Hepatocyte (in vitro differentiated cells): ENCODE measurements around the gene TLCD2. TPM values are rescaled to one million over a fixed set of nuclear protein-coding genes. Genes with fewer than 3 reads are reported as not detected.

Source experiments
- DNase-seq: peaks from one replicate; pipeline ENCODE4 v3.0.0-alpha.2; 2016; ENCODE audit warnings: low spot score
- H2AFZ ChIP-seq: fragments of 200-600 bp; sonication (generic); 2 replicates; pipeline ENCODE4 v1.6.0; 2016; ENCODE audit warnings: antibody characterized with exemption, mild to moderate bottlenecking
- H3K27ac ChIP-seq: fragments of 200-600 bp; sonication (generic); 2 replicates; pipeline ENCODE4 v1.5.1; 2016; ENCODE audit warnings: mild to moderate bottlenecking
- H3K27me3 ChIP-seq: fragments of 200-600 bp; sonication (generic); 2 replicates; pipeline ENCODE4 v1.6.1; 2016
- H3K36me3 ChIP-seq: fragments of 200-600 bp; sonication (generic); replicated peaks from 2 replicates; pipeline ENCODE4 v1.5.1; 2016; ENCODE audit warnings: low read depth; ENCODE audit not compliant: insufficient read depth
- H3K4me1 ChIP-seq: fragments of 200-600 bp; sonication (generic); 2 replicates; pipeline ENCODE4 v1.5.1; 2016; ENCODE audit warnings: mild to moderate bottlenecking, moderate library complexity; ENCODE audit not compliant: insufficient read depth
- H3K4me2 ChIP-seq: fragments of 200-600 bp; sonication (generic); 2 replicates; pipeline ENCODE4 v1.6.0; 2016
- H3K4me3 ChIP-seq: fragments of 200-600 bp; sonication (generic); 2 replicates; pipeline ENCODE4 v1.5.1; 2016; ENCODE audit warnings: mild to moderate bottlenecking
- H3K79me2 ChIP-seq: fragments of 200-600 bp; sonication (generic); 2 replicates; pipeline ENCODE4 v1.6.0; 2017; ENCODE audit warnings: mild to moderate bottlenecking
- H3K9me2 ChIP-seq: fragments of 200-600 bp; sonication (generic); replicated peaks from 2 replicates; pipeline ENCODE4 v1.6.0; 2017; ENCODE audit warnings: mild to moderate bottlenecking; ENCODE audit not compliant: insufficient read depth
- H3K9me3 ChIP-seq: fragments of 200-600 bp; sonication (generic); 2 replicates; pipeline ENCODE4 v1.5.1; 2016; ENCODE audit warnings: low read depth, mild to moderate bottlenecking
- H4K20me1 ChIP-seq: fragments of 200-600 bp; sonication (generic); 2 replicates; pipeline ENCODE4 v1.6.0; 2016; ENCODE audit warnings: mild to moderate bottlenecking; ENCODE audit not compliant: insufficient read depth, poor library complexity, severe bottlenecking
- EZH2 ChIP-seq: fragments of 200-600 bp; sonication (generic); IDR thresholded peaks from 2 replicates; pipeline ENCODE4 v1.6.1; 2016; ENCODE audit warnings: antibody characterized with exemption, mild to moderate bottlenecking, borderline replicate concordance
- EZH2phosphoT487 ChIP-seq: fragments of 200-600 bp; sonication (generic); IDR thresholded peaks from one replicate; pipeline ENCODE4 v1.6.1; 2018; ENCODE audit warnings: antibody characterized with exemption, mild to moderate bottlenecking, low read depth, moderate library complexity; ENCODE audit not compliant: unreplicated experiment, severe bottlenecking
- WGBS: methylation state at CpG from one replicate; pipeline ENCODE4 v1.1.6; 2016; ENCODE audit warnings: low lambda C conversion rate; ENCODE audit errors: missing lambda C conversion rate; 5-methylcytosine and 5-hydroxymethylcytosine counted together
- polyA plus RNA-seq: library from polyadenylated mRNA; unstranded; fragments of >200 nt; fragmentation: Nextera tagmentation; extraction: Ambion mirVana; gene quantifications from 2 replicates; pipeline ENCODE4 v1.2.1, GENCODE V29; 2016
- total RNA-seq: library from RNA; depleted of rRNA; stranded (reverse); fragments of >200 nt; gene quantifications from 2 replicates; pipeline ENCODE4 v1.2.3, GENCODE V29; 2014
- TF ChIP-seq, protein P1 (sequence below): fragments of 200-600 bp; sonication (generic); IDR thresholded peaks from 2 replicates; pipeline ENCODE4 v1.5.1; 2016; ENCODE audit warnings: antibody characterized with exemption, mild to moderate bottlenecking; ENCODE audit not compliant: poor library complexity

TLCD2 gene
- total and polyA plus RNA-seq, 2 experiments from 2014 or later = 2.0 to 4.5 TPM

DNA sequence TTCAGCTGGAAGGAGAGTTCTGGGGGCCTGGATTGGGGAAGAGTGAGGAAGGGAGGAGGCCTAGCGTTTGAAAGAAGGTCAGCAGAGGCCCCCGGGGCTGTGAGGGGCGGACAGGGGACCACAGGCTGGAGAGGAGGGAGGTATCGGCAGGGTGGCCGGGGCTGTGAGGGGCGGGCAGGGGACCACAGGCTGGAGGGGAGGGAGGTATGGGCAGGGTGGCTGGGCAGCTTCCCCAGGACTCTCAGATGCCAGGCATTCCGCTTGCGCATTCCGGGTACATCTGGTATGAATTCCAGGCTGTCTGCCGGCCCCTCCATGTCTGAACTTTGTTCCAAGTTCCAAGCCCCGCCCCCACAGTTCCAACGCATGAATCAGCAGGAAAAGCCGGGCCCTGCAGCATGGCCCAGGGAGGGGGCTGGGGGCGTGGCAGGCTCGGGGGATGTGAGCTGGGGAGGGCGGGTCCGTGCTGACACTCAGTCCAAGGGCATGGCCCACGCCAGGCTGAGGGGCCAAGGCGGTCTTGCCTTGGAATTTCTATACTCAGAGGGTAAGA is 4.3 kb upstream of the TLCD2 start:
- H3K36me3 ChIP-seq = no peaks in the 10 kb centered on the region
- peaks cover 38% of the 10 kb centered on the region for H4K20me1 ChIP-seq
- under 1% methylated on average over 15 of the region's 19 CpGs for WGBS
- H3K4me3 ChIP-seq = peak overlapping the region; percentile 41
- TF ChIP-seq, protein P1, sequence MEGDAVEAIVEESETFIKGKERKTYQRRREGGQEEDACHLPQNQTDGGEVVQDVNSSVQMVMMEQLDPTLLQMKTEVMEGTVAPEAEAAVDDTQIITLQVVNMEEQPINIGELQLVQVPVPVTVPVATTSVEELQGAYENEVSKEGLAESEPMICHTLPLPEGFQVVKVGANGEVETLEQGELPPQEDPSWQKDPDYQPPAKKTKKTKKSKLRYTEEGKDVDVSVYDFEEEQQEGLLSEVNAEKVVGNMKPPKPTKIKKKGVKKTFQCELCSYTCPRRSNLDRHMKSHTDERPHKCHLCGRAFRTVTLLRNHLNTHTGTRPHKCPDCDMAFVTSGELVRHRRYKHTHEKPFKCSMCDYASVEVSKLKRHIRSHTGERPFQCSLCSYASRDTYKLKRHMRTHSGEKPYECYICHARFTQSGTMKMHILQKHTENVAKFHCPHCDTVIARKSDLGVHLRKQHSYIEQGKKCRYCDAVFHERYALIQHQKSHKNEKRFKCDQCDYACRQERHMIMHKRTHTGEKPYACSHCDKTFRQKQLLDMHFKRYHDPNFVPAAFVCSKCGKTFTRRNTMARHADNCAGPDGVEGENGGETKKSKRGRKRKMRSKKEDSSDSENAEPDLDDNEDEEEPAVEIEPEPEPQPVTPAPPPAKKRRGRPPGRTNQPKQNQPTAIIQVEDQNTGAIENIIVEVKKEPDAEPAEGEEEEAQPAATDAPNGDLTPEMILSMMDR = no peak
- TF ChIP-seq EZH2 (no peak), EZH2phosphoT487 (no peak)
- no peaks in the 10 kb centered on the region for H3K27me3 ChIP-seq
- H3K9me2 ChIP-seq = no peaks in the 10 kb centered on the region
- peak overlapping the region; percentile 90 for H3K4me2 ChIP-seq
- H2AFZ ChIP-seq = no peak overlapping the region
- H3K79me2 ChIP-seq = peaks cover 27% of the 10 kb centered on the region
- DNase-seq = peak; percentile 99
- peaks cover 35% of the 10 kb centered on the region for H3K4me1 ChIP-seq
- peak overlapping the region; percentile 97 for H3K27ac ChIP-seq
- H3K9me3 ChIP-seq = no peaks in the 10 kb centered on the region

DNA sequence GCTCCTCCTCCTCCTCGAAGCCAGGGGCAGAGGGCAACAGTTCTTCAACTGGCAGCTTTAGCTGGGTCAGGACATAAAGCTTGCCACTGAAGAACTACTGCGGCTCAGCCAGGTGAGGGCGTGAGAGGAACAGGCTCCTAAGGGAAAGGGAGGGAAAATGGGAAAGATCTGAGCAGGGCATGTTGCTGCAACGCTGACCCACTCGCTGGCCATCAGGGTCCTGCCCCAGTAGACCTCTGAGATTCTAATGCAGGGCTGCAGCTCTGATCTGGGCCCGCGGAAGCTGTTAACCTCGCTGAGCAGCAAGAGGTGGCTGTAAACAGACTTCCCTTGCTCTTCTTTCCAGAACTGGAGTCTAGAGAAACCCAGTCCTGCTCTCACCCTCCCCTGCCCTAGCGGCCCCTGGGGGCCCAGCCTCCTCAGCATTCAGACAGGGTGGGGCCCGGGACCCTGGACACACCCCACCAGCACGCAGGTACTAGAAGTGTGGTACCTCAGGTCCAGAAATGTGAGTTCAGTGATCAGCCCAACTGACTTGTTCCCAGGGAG is 3.8 kb upstream of the TLCD2 start:
- DNase-seq = peak; percentile 77
- 4% methylated on average over 11 of the region's 11 CpGs for WGBS
- peaks cover 27% of the 10 kb centered on the region for H3K79me2 ChIP-seq

DNA sequence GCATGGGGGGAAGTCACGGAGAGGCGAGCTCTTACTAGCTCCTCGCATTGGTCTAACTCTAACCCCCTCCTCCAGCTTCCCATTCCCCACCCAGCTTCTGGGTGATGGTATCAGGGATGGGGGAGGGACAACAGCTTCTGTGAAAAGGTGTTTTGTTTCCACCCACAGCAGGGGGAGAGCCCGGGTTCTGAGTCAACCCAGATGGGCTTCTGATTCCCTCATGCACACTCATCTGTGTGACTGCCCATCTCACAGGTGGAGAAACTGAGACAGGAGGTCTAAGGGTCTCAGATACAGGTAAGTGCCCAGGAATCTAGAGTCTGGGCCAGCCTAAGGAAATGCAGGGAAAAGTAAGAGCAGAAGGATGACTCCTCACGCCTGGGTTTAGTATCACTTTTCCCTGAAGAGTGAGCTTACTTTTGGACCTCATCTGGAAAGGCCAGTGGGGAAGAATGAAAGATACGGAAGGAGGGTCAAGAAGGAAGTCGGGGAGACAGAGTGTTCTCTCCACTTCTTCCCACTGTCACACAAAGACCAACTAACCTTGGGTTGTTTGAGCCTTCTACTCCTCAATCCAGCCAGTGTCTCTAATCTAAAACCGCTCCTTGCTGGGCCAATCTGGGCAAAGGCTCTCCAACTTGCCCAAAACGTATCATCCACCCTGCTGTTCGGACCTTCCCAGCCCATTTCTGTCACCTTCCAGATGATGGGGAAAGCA is 3.1 kb upstream of the TLCD2 start:
- WGBS = 73% methylated on average over 10 of the region's 10 CpGs

More for the DNA sequence above, 3.8 kb upstream of the TLCD2 start:
- no peaks in the 10 kb centered on the region for H3K9me3 ChIP-seq
- H3K9me2 ChIP-seq = no peaks in the 10 kb centered on the region
- peaks cover 35% of the 10 kb centered on the region for H3K4me1 ChIP-seq
- peak overlapping the region; percentile 90 for H3K4me2 ChIP-seq
- H2AFZ ChIP-seq = no peak overlapping the region
- peak overlapping the region; percentile 96 for H3K27ac ChIP-seq
- TF ChIP-seq, protein P1 = peak; percentile 49
- no peak for TF ChIP-seq EZH2phosphoT487
- H3K27me3 ChIP-seq = no peaks in the 10 kb centered on the region
- no peaks in the 10 kb centered on the region for H3K36me3 ChIP-seq
- H3K4me3 ChIP-seq = peak overlapping the region; percentile 41
- peaks cover 38% of the 10 kb centered on the region for H4K20me1 ChIP-seq

More for the DNA sequence above, 3.1 kb upstream of the TLCD2 start:
- no peak overlapping the region for H3K4me3 ChIP-seq
- no peaks in the 10 kb centered on the region for H3K36me3 ChIP-seq
- TF ChIP-seq, protein P1 = no peak
- TF ChIP-seq EZH2phosphoT487 = no peak
- TF ChIP-seq EZH2 = no peak
- DNase-seq = peak; percentile 10
- H3K27me3 ChIP-seq = no peaks in the 10 kb centered on the region
- H3K27ac ChIP-seq = peak overlapping the region; percentile 96
- peaks cover 27% of the 10 kb centered on the region for H3K79me2 ChIP-seq
- H4K20me1 ChIP-seq = peaks cover 38% of the 10 kb centered on the region
- no peak overlapping the region for H2AFZ ChIP-seq
- H3K9me2 ChIP-seq = no peaks in the 10 kb centered on the region
- peaks cover 33% of the 10 kb centered on the region for H3K4me1 ChIP-seq
- peak overlapping the region; percentile 90 for H3K4me2 ChIP-seq
- no peaks in the 10 kb centered on the region for H3K9me3 ChIP-seq
